Activated gamma-delta T cell treated with anti-CD3 and anti-CD28 coated beads, Interleukin-2, amount 50 U/mL, for 16 hours (primary cell): ENCODE results near the gene KIF3A.
A peak's percentile ranks its signal among the peaks of the same experiment; 100 is the strongest.

Experiments
- DNase-seq: peaks from one replicate; pipeline ENCODE4 v3.0.0-alpha.2; 2020; ENCODE audit warnings: low read depth

Gene KIF3A

DNA sequence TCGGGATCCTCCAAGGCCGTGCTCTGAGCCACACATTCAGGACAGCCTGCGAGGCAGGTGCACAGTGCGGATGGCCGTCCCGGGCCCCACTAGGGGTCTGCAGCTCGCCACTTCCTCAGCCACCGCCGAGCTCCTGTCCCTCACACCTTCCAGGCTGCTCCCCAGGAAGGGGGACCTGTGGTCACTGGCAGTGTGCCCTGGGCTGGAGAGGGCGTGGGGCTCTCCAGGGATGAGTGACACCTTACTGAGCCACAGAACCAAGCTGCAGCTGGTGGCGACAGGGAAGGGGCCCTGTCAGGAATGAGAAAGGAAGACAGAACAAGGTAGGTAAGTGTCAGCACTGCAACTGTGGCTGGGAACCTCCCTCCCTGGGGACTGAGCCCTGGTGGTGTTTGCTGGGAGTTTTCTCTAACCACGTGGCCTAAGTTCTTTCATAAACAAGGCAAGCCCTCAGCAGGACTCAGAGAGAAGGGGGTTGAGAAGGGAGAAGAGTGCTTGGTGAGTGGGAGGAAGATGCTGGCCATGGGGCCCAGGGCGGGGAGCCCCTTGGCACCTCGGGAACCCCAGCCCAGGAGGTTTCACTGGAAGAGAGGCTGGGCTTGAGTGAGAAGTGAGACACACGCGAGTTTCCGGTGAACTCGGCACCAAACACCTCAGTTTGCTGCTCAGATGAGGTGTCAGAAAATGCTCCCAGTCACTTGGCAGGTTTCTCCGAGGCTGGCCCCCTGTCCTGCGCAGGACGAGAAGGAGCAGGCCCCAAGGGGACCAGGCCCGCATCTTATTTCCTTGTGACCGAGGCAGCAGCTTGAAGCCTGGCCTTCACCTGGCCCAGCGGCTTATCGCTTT is 74.2 kb downstream of the KIF3A start:
- DNase-seq = peak; percentile 28

- no peak for DNase-seq
Measured at GRCh38 chr5:132662004-132662401, 75.3 kb downstream of the KIF3A start.

DNA sequence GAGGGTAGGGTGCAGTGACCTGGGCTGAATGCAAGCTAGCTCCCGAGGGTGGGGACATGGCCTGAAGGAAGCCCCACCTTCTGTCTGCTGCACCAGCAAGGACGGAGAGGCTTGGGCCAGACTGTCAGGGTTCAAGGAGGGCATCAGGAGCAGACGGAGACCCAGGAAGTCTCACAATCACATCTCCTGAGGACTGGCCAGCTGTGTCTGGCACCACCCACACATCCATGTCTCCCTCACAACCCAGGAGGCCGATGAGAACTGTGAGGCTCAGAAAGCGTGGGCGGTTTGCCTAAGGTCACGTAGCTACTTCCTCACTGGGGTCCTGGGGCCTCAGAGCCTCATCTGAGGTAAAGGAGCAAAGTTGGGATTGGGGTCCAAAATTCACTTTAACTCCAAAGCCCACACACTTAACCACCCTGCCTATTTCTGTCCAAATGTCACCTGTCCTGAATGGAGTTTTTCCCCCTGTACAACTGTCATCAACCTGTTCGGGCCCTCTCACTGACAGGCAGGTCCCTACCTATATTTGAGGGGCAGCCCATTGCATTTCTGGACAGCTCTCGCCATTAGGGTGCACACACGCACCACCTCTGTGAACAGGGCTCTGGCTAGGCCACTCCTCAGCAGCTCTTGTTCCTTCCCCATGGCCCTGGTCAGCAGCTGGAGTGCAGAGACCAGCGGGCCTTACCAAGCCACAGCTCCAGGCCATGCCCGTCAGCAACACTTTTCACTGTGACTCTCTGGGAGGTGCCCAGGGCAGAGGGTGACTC is 75.9 kb downstream of the KIF3A start:
- DNase-seq = no peak

GRCh38 chr5:132659598-132660493 is 77.5 kb downstream of the KIF3A start:
- DNase-seq = no peak

DNA sequence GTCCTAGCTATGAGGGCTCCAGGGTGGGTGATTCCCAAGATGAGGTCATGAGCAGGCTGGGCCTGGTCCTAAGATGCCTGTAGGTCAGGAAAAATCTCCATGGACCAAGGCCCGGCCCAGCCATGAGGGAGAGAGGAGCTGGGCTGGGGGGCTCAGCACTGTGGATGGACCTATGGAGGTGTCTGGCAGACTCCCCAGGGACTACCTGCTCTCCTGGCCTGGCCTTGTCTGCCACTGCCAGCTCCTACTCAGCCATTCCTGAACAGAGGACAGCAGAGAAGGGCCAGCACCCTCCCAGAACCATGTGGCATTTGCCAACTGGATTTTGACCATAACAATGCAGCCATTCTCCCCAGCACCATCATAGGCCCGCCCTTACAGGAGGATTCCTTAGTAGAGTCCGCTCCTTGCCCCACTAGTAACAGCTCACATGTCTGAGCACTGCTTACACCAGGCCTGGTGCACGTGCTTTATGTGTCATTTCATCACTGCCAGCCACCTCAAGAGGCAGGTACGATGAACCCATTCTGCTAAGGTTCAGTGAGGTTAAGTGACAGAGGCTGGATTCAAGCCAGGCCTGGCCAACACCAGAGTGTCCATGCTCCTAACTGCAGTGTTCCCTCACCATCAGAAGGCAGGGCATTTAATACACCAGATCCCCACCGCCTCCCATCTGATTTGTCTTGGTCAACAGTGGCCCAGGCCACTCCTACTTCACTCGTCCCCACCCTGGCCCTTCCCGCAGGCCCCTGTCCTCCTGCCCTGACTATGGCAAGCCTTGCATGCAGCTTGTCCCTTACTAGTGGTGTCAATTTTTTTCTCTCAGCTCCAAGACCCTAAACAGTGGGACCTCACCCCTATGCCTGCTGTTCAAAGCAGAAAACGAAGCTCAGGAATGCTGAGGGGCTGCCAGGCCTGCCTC is 78.7 kb downstream of the KIF3A start:
- DNase-seq = no peak

DNA sequence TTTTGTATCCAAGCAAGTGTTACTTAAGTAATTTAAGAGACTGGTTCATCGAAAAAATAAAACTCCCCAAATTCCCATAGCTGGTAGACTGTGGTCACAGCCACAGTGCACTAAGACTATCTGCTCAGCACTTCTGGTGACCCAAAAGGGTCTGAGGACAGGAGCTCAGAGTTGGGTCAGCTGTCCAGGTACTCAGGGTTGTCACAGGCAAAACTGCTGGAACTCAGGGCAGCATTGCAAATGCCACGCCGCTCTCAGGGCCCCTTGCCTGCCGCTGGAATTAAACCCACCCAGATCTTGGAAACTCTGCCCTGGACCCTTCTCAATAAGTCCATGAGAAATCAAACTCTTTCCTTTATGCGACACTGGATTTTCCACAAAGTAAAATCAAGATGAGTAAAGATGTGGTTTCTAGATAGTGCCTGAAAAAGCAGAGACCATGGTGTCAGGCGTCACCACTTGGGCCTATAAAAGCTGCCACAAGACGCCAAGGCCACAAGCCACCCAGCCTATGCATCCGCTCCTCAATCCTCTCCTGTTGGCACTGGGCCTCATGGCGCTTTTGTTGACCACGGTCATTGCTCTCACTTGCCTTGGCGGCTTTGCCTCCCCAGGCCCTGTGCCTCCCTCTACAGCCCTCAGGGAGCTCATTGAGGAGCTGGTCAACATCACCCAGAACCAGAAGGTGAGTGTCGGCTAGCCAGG is 79.5 kb downstream of the KIF3A start, which contains the start of gene IL13:
TSS of gene IL13 (plus strand) at position 498 of the 705 bp plus-strand sequence. CDS start at position 512, 14 bp downstream.
- DNase-seq = no peak

DNA sequence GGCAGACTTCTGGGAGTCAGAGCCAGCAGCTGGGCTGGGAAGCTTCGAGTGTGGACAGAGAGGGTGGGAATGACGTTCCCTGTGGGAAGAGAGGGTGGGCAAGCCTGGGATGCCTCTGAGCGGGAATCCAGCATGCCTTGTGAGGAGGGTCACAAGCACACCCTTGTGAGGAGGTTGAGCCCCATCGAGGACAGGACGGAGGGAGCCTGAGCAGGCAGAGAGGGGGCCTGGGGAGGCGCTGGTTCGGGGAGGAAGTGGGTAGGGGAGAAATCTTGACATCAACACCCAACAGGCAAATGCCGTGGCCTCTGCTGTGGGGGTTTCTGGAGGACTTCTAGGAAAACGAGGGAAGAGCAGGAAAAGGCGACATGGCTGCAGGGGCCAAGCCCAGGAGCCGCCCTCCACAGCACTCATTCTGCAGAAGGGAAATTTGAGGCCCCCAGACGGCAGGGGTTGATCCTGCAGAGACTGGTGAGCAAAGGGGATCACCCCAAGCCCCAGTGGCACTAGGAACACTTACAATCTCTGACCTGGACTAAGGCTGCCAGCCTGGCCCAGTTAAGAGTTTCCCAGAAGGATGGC is 80.5 kb downstream of the KIF3A start:
- DNase-seq = no peak

- peak; percentile 32 for DNase-seq
Measured at GRCh38 chr5:132655821-132656773, 81.2 kb downstream of the KIF3A start.

DNA sequence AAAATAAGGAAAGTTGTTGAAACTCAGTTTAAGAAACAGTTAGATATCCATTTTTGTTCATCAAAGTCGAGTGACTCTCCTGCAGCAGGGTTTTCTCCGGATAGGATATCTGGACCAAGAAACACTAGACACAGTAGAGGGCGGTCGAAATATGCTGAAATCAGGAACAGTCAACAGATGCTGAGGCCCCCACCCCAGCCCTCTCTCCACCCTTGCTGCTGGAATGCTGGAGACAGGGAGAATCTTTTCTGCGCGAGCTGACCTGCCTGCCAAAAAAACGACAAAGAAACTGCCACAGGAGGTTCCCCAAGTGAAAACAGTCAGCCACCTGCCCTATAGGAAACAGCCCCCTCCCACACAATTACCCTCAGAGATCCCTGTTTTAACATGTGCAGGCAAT is 83.6 kb downstream of the KIF3A start:
- DNase-seq = no peak

GRCh38 chr5:132651838-132652469 is 85.4 kb downstream of the KIF3A start:
- no peak for DNase-seq

GRCh38 chr5:132648355-132648754 is 89.0 kb downstream of the KIF3A start:
- no peak for DNase-seq

GRCh38 chr5:132647473-132647872 is 89.9 kb downstream of the KIF3A start:
- DNase-seq = no peak

GRCh38 chr5:132646583-132647266 is 90.6 kb downstream of the KIF3A start:
- no peak for DNase-seq

- no peak for DNase-seq
Measured at GRCh38 chr5:132644177-132644576, 93.2 kb downstream of the KIF3A start.
